Activated CD4-positive, CD25-positive, alpha-beta regulatory T cell treated with anti-CD3 and anti-CD28 coated beads, Interleukin-2, amount 50 U/mL, for 24 hours (primary cell): ENCODE results near the gene KRTAP11-1.
A peak's percentile ranks its signal among the peaks of the same experiment; 100 is the strongest.

Experiments used
- ATAC-seq, 2 donors: fragments of 150-1000 bp; cut with Tn5 transposase; one replicate each; pipeline ENCODE4 v1.10.0; 2021; ENCODE audit warnings: mild to moderate bottlenecking in 1 of 2, moderate library complexity in 1 of 2

Gene KRTAP11-1

GRCh38 chr21:30881480-30881879 is at the start of gene KRTAP11-1:
Gene KRTAP11-1, minus strand, starts transcription at chr21:30881580. Its CDS starts 56 bp downstream, at chr21:30881524.
- ATAC-seq = no peak

GRCh38 chr21:30924146-30924700 is 42.8 kb upstream of the KRTAP11-1 start:
- no peak for ATAC-seq

- no peak for ATAC-seq
Observed at GRCh38 chr21:30921129-30921528, 39.7 kb upstream of the KRTAP11-1 start.

GRCh38 chr21:30917557-30917956 is 36.2 kb upstream of the KRTAP11-1 start:
- ATAC-seq = no peak

GRCh38 chr21:30900881-30901280 is 19.5 kb upstream of the KRTAP11-1 start:
- ATAC-seq = no peak

- no peak for ATAC-seq
Observed at GRCh38 chr21:30882866-30883597, 1.7 kb upstream of the KRTAP11-1 start.

- ATAC-seq = no peak
Observed at GRCh38 chr21:30880914-30881313, 466 bp downstream of the KRTAP11-1 start.

- ATAC-seq = no peak
Observed at GRCh38 chr21:30874526-30874925, 6.9 kb downstream of the KRTAP11-1 start.

GRCh38 chr21:30847627-30848500 is 33.5 kb downstream of the KRTAP11-1 start:
- ATAC-seq = no peak

GRCh38 chr21:30842990-30843389 is 38.4 kb downstream of the KRTAP11-1 start:
- ATAC-seq = no peak

- peak in 1 of 2 donors; percentile 36 for ATAC-seq
Observed at GRCh38 chr21:30839304-30839703, 42.1 kb downstream of the KRTAP11-1 start.

GRCh38 chr21:30838536-30838935 is 42.8 kb downstream of the KRTAP11-1 start:
- ATAC-seq = no peak

- no peak for ATAC-seq
Observed at GRCh38 chr21:30831194-30831765, 50.1 kb downstream of the KRTAP11-1 start.
